ENCODE data around the gene ABCC10. TPM values are rescaled to one million over a fixed set of nuclear protein-coding genes. Genes with fewer than 3 reads are reported as not detected.
A peak's percentile ranks its signal among the peaks of the same experiment; 100 is the strongest.
"Not testable (repeated sequence)": the region's sequence is repeated elsewhere in the genome, so short reads cannot be mapped to it uniquely, and the experiment has no call there.

Gene ABCC10
- total RNA-seq, 1 experiment from 2014 or later = 31.8 TPM

DNA sequence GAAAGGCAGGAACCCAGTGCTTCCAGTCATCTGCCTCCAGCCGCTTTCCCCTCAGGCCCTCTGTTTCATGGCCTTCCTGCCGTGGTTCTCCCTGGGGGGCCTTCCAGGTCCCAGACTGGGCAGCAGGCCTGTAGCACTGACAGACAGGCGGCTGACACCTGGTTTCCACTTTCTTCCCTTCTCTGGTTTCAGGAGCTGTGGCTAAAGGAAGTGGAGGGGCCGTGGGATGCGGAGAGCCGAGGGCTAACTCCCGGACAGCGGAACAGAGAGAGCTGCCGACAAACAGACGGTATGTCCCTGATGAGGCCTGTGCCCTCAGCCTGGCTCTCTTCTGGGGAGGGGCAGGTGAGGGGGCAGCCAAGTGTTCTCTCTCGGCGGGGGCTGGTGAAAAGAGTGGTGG, 70.3 kb downstream of the ABCC10 start:
- no peak overlapping the region for H2AFZ ChIP-seq (ENCODE audit: low read length)
- no peak for DNase-seq
- no CpG with 5 or more reads among the region's 12 CpGs for WGBS (ENCODE audit: extremely low coverage, insufficient read length, low lambda C conversion rate)
- no peak overlapping the region for H2AK5ac ChIP-seq (ENCODE audit: insufficient read length, low read length)
- H3K9me3 ChIP-seq (ENCODE audit: control insufficient read depth, low read depth, low read length) = no peaks in the 10 kb centered on the region
- no peak overlapping the region for H3K4ac ChIP-seq (ENCODE audit: low read depth, low read length)
- H3K79me1 ChIP-seq (ENCODE audit: insufficient read depth, low read depth, low read length, poor library complexity, severe bottlenecking) = peaks cover 2% of the 10 kb centered on the region
- no peak overlapping the region for H2BK120ac ChIP-seq (ENCODE audit: low read depth, low read length, poor library complexity, severe bottlenecking)
- Mint-ChIP-seq H3K4me3 (no peak overlapping the region), H3K4me1 (peaks cover 21% of the 10 kb centered on the region in 2 experiments), H3K27ac (peak overlapping the region in 1 of 3 experiments; percentile 93; a peak in 1 of 7 replicates), H3K36me3 (ENCODE audit: insufficient read depth in 1 of 3, low read depth in 3 of 3) (peaks cover 19 to 50% (median 48%) of the 10 kb centered on the region in 3 experiments), H3K9me3 (no peaks in the 10 kb centered on the region), H3K27me3 (ENCODE audit: low read depth) (no peaks in the 10 kb centered on the region)
- no peak overlapping the region for H4K8ac ChIP-seq (replicated peaks; ENCODE audit: insufficient read length, low read depth, low read length)
- H3K23me2 ChIP-seq (ENCODE audit: insufficient read length, low read depth, low read length, poor library complexity, severe bottlenecking) = no peaks in the 10 kb centered on the region
- H3K79me2 ChIP-seq (ENCODE audit: insufficient read depth, low read length) = no peaks in the 10 kb centered on the region; the same call in 1 of the 2 replicates
- H3K18ac ChIP-seq (ENCODE audit: insufficient read length, low read depth, low read length) = no peak overlapping the region
- TF ChIP-seq, protein P1, sequence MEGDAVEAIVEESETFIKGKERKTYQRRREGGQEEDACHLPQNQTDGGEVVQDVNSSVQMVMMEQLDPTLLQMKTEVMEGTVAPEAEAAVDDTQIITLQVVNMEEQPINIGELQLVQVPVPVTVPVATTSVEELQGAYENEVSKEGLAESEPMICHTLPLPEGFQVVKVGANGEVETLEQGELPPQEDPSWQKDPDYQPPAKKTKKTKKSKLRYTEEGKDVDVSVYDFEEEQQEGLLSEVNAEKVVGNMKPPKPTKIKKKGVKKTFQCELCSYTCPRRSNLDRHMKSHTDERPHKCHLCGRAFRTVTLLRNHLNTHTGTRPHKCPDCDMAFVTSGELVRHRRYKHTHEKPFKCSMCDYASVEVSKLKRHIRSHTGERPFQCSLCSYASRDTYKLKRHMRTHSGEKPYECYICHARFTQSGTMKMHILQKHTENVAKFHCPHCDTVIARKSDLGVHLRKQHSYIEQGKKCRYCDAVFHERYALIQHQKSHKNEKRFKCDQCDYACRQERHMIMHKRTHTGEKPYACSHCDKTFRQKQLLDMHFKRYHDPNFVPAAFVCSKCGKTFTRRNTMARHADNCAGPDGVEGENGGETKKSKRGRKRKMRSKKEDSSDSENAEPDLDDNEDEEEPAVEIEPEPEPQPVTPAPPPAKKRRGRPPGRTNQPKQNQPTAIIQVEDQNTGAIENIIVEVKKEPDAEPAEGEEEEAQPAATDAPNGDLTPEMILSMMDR (conservative IDR thresholded peaks at IDR 0.05) = no peak
- H3K4me1 ChIP-seq (ENCODE audit: insufficient read depth, low read length) = peaks cover 3% of the 10 kb centered on the region; the same call in 1 of the 2 replicates
- no peak overlapping the region for H2BK5ac ChIP-seq (ENCODE audit: insufficient read length, low read length)
- no peak overlapping the region for H3K27ac ChIP-seq (ENCODE audit: insufficient read length, low read depth, low read length)
- H3K23ac ChIP-seq (ENCODE audit: insufficient read length, low read depth, low read length) = no peak overlapping the region
- H2BK15ac ChIP-seq (ENCODE audit: low read depth, low read length) = no peak overlapping the region
- no peak overlapping the region for H3T11ph ChIP-seq (ENCODE audit: low read length)
- H2BK20ac ChIP-seq (ENCODE audit: low read depth, low read length, poor library complexity, severe bottlenecking) = no peak overlapping the region
- H4K20me1 ChIP-seq (ENCODE audit: control insufficient read depth, insufficient read depth, insufficient read length) = peaks cover 2% of the 10 kb centered on the region
- no peak overlapping the region for H3K14ac ChIP-seq (ENCODE audit: insufficient read depth, low read length)
- no peak overlapping the region for H4K91ac ChIP-seq (ENCODE audit: insufficient read length, low read depth, low read length)
- no peaks in the 10 kb centered on the region for H3K27me3 ChIP-seq (ENCODE audit: insufficient read depth, low read length)
- no peak overlapping the region for H4K5ac ChIP-seq (ENCODE audit: insufficient read length, low read depth, low read length)
- H3K9ac ChIP-seq (ENCODE audit: extremely low read depth, insufficient read length, low read length) = no peak overlapping the region
- H3K4me2 ChIP-seq (ENCODE audit: insufficient read depth, insufficient read length, low read length) = no peak overlapping the region
- no peak overlapping the region for H3K56ac ChIP-seq (ENCODE audit: insufficient read length, low read depth, low read length)
- H2BK12ac ChIP-seq (ENCODE audit: insufficient read length, low read depth, low read length) = no peak overlapping the region

DNA sequence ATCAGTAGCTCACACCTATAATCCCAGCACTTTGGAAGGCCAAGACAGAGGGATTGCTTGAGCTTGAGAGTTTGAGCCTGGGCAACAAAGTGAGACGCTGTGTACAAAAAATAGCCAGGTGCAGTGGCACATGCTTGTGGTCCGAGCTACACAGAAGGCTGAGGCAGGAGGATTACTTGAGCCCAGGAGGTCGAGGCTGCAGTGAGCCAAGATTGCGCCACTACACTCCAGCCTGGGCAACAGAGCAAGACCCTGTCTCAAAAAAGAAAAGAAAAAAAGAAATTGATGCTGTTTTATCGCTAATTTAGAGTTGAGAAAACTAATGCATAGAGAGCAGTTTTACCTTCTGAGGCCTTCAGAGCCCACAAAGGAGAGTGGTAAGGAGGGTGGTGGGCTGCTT, 71.0 kb downstream of the ABCC10 start:
- not testable (repeated sequence) for H3K23ac ChIP-seq (ENCODE audit: insufficient read length, low read depth, low read length); H3K18ac ChIP-seq (ENCODE audit: insufficient read length, low read depth, low read length); H2BK20ac ChIP-seq (ENCODE audit: low read depth, low read length, poor library complexity, severe bottlenecking); H3K27ac ChIP-seq (ENCODE audit: insufficient read length, low read depth, low read length); H2AFZ ChIP-seq (ENCODE audit: low read length); H2BK5ac ChIP-seq (ENCODE audit: insufficient read length, low read length); H3K4me3 Mint-ChIP-seq; H2BK12ac ChIP-seq (ENCODE audit: insufficient read length, low read depth, low read length); H3K4me1 ChIP-seq (ENCODE audit: insufficient read depth, low read length); H2BK120ac ChIP-seq (ENCODE audit: low read depth, low read length, poor library complexity, severe bottlenecking); H4K20me1 ChIP-seq (ENCODE audit: control insufficient read depth, insufficient read depth, insufficient read length); H3K56ac ChIP-seq (ENCODE audit: insufficient read length, low read depth, low read length); H3K9me3 ChIP-seq (ENCODE audit: control insufficient read depth, low read depth, low read length); H3K27me3 ChIP-seq (ENCODE audit: insufficient read depth, low read length); H3K23me2 ChIP-seq (ENCODE audit: insufficient read length, low read depth, low read length, poor library complexity, severe bottlenecking); H2BK15ac ChIP-seq (ENCODE audit: low read depth, low read length); H3K4ac ChIP-seq (ENCODE audit: low read depth, low read length); H3K27ac Mint-ChIP-seq; H4K8ac ChIP-seq (replicated peaks; ENCODE audit: insufficient read length, low read depth, low read length); H3K79me2 ChIP-seq (ENCODE audit: insufficient read depth, low read length); H3K9ac ChIP-seq (ENCODE audit: extremely low read depth, insufficient read length, low read length); H2AK5ac ChIP-seq (ENCODE audit: insufficient read length, low read length); H4K91ac ChIP-seq (ENCODE audit: insufficient read length, low read depth, low read length); DNase-seq; H3K79me1 ChIP-seq (ENCODE audit: insufficient read depth, low read depth, low read length, poor library complexity, severe bottlenecking); H3K9me3 Mint-ChIP-seq; H4K5ac ChIP-seq (ENCODE audit: insufficient read length, low read depth, low read length); H3T11ph ChIP-seq (ENCODE audit: low read length); H3K4me2 ChIP-seq (ENCODE audit: insufficient read depth, insufficient read length, low read length); H3K14ac ChIP-seq (ENCODE audit: insufficient read depth, low read length); H3K27me3 Mint-ChIP-seq (ENCODE audit: low read depth)
- Mint-ChIP-seq H3K4me1 (peaks cover 15% of the 10 kb centered on the region in 2 experiments), H3K36me3 (ENCODE audit: insufficient read depth in 1 of 3, low read depth in 3 of 3) (peaks cover 21 to 56% (median 54%) of the 10 kb centered on the region in 3 experiments)
- WGBS (ENCODE audit: extremely low coverage, insufficient read length, low lambda C conversion rate) = no CpG with 5 or more reads among the region's 5 CpGs
